WI38 (cell line): ENCODE results near the gene DDI1.
A peak's percentile ranks its signal among the peaks of the same experiment; 100 is the strongest.

Experiments used
- H3K4me3 ChIP-seq: 2 replicates; pipeline ENCODE4 v1.5.1; 2011; ENCODE audit warnings: low read depth, mild to moderate bottlenecking, control low read depth, low read length
- TF ChIP-seq, protein P1 (sequence below): IDR thresholded peaks from 2 replicates; pipeline ENCODE4 v1.5.1; 2012; ENCODE audit warnings: low read depth, mild to moderate bottlenecking, control low read depth, low read length

Gene DDI1

DNA sequence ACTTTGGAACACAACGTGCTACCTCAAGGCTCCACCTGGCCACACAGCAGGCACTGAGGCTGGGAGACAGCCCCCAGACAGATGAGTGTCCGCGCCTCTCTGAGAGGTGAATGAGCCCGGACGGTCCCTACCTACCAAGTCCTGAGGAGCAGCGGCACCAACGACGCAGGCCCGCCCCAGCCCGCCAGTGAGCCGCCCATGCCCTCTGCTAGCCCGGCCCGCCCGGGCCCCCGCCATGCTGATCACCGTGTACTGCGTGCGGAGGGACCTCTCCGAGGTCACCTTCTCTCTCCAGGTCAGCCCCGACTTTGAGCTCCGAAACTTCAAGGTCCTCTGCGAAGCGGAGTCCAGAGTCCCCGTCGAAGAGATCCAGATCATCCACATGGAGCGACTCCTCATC is at the start of gene DDI1:
DDI1 (plus strand) TSS at position 53 of the 400 bp plus-strand sequence; CDS start at position 236, 183 bp downstream.
- TF ChIP-seq, protein P1, sequence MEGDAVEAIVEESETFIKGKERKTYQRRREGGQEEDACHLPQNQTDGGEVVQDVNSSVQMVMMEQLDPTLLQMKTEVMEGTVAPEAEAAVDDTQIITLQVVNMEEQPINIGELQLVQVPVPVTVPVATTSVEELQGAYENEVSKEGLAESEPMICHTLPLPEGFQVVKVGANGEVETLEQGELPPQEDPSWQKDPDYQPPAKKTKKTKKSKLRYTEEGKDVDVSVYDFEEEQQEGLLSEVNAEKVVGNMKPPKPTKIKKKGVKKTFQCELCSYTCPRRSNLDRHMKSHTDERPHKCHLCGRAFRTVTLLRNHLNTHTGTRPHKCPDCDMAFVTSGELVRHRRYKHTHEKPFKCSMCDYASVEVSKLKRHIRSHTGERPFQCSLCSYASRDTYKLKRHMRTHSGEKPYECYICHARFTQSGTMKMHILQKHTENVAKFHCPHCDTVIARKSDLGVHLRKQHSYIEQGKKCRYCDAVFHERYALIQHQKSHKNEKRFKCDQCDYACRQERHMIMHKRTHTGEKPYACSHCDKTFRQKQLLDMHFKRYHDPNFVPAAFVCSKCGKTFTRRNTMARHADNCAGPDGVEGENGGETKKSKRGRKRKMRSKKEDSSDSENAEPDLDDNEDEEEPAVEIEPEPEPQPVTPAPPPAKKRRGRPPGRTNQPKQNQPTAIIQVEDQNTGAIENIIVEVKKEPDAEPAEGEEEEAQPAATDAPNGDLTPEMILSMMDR = no peak
- H3K4me3 ChIP-seq = no peak within 1 kb of the TSS

DNA sequence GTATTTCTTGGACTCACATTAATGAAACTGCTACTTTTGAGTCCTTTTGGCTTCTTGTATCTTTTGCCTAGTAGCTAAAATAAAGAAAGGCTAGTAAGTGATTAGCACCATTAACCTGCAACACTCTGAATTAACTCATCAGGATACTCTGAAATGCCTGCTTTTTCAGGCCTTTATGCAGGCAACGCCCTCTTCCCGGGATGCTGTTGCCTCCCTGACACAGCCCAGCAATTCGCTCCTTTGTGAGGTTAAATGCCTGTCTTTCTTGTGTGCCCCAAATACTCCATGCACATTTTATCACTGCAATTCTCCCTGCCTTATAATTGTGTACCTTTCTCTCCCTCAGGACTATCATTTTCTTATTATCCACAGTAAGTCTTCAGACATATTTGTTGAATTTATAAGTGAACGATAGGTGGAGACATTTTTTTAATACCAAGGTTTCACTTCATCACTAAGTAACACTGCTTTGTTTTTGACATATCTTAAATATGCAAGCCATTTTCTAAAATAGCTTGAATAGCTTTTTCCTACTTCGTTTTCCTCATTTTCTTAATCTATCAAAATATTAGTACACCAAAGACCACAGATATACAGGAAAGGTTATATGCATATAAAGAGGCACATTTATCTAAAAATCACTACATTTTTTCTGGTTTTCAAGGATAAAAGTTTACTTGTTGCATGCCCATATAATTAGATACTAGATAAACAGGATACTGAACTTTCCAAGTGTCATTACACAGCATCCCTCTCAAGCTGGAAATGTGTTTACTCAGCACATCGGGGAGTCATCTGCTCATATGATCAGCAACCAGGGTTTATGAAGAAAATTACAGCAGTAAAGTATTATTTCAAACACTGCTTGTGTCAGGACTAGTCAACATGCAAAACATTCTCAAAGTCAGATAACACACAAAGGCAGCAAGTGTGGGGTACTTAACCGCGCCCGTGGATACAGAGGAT is 48.5 kb upstream of the DDI1 start:
- TF ChIP-seq, protein P1 = no peak; the same call in 1 of the 2 replicates
- H3K4me3 ChIP-seq = peak overlapping the region; percentile 7; the same call in 1 of the 2 replicates

DNA sequence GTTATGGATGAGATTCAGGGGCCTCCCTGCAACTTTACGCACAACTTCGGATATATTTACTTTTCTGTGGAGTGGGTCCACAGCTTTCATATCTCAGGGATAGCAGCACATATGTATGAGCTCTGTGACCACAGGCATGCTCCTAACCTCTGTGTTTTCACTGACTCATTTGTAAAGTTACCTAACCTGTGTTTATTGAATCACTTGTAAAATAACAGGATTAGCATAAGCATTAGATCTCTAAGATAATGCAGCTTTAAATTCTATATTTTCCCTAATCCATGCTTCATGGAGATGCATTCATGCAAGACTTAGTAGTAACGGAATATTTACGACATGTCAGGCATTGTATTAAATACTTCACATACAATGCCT is 47.9 kb upstream of the DDI1 start:
- TF ChIP-seq, protein P1 = no peak

DNA sequence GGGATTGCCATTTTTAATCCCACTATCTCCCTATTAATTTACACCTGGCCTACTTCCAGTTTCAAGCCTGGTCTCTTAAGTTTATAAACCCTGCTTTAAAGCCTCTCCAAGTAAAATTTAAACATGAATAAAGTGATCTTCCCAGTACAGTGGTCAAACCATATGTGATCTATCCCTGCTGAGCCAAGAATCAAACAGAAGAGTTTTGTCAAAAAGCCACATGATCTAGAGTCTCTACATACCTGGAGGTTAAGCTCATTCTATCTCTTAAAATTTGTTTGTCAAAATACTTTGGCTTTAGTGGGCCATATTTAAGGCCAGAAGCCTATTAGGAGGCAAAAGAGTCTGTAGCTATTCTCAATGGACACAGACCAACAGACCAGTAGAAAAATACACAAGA is 42.9 kb upstream of the DDI1 start:
- TF ChIP-seq, protein P1 = no peak
- no peak overlapping the region for H3K4me3 ChIP-seq

More for the DNA sequence above, 47.9 kb upstream of the DDI1 start:
- peak overlapping the region; percentile 7; the same call in 1 of the 2 replicates for H3K4me3 ChIP-seq

DNA sequence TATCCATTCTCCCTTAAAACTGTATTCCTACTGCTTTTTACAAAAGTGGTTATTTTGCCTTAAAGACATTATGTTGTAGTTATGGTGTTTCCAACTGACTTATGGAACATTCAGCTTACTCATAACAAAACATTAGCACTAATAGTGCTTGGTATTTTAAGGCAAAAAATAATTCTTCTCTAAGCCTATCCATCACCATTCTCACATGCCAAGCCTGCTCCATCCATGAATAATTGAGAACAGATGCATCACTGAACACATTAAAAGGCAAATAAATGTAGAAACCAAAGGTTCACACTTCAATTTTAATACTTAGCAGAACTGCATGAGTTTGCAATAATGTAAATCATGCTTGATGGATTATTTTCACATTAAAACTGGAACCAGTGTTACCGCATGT is 42.3 kb upstream of the DDI1 start:
- no peak overlapping the region for H3K4me3 ChIP-seq
- TF ChIP-seq, protein P1 = no peak

DNA sequence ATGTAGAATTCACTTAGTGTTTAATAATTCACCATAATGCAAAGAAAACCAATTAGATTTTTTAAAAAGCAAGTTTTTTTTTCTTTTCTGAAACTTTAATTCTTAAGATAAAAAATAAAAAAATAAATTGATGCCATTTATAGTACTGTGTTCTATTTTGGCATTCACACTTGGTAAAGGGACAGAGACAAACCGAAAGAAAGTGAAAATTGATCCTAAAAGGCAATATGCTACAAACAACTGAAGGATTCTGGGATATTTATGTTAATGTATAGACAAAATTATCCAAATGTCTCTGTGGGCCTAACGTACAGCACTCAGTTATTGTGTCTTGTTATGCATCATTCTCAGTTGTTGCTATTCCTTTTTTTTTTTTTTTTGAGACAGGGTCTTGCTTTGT is 41.9 kb upstream of the DDI1 start:
- H3K4me3 ChIP-seq = no peak overlapping the region
- TF ChIP-seq, protein P1 = no peak

DNA sequence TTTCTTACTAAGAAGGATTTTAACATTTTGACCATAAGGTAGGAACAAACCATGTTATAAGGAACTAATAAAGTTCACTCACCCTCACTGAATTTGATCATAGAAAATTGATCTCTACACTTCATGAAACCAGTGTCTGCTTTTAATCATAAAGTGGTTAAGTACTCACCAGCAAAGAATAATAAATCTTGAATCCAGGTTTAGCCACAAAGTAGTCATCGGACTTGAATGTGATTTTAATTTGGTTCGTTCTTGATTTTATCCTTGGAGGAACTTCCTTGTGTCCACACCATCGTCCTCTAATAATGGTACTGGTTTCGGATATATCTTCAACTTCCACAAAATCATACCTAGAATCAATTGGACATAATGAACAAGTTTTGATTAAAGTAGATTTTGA is 40.5 kb upstream of the DDI1 start:
- TF ChIP-seq, protein P1 = no peak
- H3K4me3 ChIP-seq = no peak overlapping the region
